WI38 (cell line): ENCODE data around the gene IL1RL1.

Experiments used
- H3K4me3 ChIP-seq: 2 replicates; pipeline ENCODE4 v1.5.1; 2011; ENCODE audit warnings: low read depth, mild to moderate bottlenecking, control low read depth, low read length
- TF ChIP-seq, protein P1 (sequence below): IDR thresholded peaks from 2 replicates; pipeline ENCODE4 v1.5.1; 2012; ENCODE audit warnings: low read depth, mild to moderate bottlenecking, control low read depth, low read length

Gene IL1RL1

DNA sequence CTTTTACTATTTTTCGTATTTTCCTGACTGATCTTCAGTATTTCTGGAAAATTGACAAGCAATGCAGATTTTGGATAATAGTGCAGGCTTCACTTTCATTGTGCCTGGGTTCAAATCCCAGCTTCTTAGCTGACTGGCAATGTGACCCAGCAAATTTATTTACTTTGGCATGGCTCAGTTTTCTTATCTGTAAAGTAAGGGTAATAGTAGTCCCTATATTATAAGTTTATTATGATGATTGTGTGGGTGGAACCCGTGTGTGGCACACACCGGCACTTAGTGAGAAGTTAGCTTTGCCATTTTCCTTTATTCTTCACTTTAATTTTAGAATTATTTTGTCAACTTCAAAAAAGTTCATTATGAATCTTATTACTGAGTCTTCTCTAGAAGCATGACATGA, 7.8 kb upstream of the IL1RL1 start:
- TF ChIP-seq, protein P1, sequence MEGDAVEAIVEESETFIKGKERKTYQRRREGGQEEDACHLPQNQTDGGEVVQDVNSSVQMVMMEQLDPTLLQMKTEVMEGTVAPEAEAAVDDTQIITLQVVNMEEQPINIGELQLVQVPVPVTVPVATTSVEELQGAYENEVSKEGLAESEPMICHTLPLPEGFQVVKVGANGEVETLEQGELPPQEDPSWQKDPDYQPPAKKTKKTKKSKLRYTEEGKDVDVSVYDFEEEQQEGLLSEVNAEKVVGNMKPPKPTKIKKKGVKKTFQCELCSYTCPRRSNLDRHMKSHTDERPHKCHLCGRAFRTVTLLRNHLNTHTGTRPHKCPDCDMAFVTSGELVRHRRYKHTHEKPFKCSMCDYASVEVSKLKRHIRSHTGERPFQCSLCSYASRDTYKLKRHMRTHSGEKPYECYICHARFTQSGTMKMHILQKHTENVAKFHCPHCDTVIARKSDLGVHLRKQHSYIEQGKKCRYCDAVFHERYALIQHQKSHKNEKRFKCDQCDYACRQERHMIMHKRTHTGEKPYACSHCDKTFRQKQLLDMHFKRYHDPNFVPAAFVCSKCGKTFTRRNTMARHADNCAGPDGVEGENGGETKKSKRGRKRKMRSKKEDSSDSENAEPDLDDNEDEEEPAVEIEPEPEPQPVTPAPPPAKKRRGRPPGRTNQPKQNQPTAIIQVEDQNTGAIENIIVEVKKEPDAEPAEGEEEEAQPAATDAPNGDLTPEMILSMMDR: no peak
- H3K4me3 ChIP-seq: no peak overlapping the region

DNA sequence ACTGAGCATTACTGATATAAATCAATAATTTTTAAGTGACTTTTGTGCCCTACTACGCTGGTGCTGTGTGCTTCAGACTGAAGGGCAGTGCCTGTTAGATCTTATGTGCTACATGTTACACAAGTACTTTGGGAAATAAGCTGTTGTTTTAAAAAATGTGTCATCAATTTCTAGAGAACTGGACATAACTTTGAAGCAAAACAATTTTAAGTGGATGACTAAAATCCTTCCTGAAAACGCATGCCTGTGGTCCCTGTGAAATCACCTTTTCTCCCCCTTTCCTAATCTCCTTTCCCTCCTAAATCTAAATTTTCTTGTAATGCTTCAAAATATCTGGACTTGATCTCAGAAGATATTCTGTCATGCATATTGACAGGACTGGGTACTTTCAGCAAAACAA, 7.1 kb upstream of the IL1RL1 start:
- TF ChIP-seq, protein P1: no peak
- no peak overlapping the region for H3K4me3 ChIP-seq

DNA sequence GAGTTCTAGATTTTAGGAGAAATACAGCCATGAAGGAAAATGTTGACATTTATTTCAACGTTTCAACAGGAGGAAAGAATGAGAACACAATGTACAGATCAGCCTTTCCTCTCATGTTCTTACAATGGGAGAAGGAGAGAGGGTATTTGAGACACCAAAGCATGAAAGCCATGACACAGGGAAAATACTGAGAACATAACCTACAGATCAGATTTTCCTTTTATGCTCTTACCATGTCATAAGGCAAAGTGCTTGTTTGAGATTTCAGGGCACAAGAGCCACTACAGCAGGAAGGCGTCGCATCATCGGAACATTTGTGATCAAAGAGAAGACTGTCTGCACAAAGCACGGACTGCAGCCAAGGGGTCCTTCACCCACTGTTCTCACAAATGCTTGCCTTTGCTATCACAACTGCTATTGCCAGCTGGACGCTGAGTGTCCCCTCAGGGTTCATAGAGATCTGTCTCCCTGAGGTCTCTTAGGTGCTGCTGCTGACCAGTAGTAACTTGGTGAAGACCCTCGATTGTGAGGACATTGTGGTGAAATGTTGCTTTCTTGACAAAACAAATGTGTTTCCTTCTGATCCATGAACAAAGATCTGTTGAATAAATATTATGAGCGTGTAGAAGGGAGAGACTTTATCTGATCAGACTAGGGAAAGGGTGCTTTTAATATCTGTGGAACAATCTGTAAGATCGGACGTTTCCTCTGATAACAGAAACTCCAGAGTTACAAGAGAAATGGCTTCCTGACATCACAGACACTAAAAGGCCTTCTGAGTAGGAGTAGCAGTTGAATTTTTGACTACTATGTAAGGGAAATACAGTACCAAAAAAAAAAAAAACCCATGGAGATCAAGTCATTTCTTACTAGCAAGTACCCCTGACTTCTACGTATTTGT, 6.4 kb upstream of the IL1RL1 start:
- TF ChIP-seq, protein P1: no peak
- H3K4me3 ChIP-seq: no peak overlapping the region

DNA sequence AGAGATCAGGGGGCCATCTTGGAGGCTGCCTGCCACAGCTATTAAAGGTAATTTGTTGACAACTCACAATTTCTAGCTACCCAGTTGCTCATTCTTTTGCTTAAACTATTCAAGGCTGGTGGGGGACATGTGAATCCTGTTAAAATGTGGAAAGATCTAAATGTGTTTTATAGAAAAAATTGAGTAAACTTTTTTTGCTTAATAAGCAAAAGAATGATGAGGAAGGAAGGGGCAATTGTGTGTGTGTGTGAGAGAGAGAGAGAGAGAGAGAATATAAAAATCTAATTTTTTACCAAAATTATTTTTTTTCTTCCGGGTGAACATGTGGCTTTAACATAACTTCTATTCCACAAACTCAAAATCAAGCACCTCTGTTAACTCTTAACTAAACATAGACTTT, 5.2 kb upstream of the IL1RL1 start:
- no peak overlapping the region for H3K4me3 ChIP-seq
- TF ChIP-seq, protein P1: no peak

DNA sequence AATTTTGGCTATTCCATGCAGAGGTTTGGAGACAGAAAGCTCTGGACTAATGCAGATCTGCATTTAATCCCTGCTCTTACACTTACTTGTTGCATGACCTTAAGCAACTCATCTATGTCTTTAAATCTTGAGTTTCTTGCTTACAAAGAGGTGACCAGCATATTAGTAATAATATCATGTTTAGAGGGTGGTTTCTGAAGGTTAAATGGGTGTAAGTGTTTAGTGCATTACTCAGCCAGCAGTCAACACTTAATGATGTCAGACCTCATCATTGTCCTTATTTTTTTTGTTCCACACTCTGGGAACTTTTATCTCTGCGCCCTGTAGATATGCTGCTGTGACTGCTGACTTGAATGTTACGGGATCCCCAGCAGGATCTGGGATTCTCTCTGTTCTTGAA, 1.7 kb downstream of the IL1RL1 start:
- no peak overlapping the region for H3K4me3 ChIP-seq
- TF ChIP-seq, protein P1: no peak

DNA sequence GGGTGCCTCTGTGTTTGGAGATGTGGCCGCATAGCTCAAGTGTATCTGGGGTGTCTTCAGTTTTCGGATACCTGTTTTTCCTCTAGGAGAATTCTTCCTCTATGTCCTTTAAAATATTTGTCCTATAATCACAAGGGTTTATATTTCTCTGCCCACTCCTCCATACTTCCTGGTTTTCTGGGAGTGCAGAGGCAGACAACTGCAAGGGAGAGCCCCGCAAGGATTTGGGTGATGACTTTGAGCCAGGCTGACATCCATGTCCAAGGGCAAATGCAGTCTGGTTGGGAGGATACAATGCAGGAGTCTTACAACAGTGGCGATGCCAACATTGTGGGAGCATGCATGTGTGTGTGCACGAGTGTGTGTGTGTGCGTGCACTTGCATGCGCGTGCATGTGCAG, 2.1 kb downstream of the IL1RL1 start:
- H3K4me3 ChIP-seq: no peak overlapping the region
- TF ChIP-seq, protein P1: no peak

DNA sequence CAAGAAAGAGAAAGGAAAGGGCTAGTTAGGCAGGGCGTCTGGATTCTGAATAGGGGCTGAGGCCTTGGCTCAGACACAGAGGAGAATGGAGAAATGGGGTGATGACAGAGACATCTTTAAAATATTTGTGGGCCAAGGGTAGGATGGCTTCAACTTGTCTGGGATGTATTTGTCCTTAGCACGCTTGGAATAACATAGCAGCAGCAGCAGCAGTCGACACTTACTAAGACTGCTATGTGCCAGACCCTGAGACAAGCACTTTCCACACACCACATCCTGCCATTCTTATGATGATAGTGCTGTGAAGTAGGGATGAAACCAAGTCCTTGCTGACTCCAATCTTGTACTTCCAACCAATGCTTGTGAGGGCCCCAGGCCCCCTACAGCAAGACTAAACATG, 2.6 kb downstream of the IL1RL1 start:
- no peak overlapping the region for H3K4me3 ChIP-seq
- TF ChIP-seq, protein P1: no peak
